GM18520 (cell line): ENCODE measurements around the gene PCSK2.

Source experiments
- ATAC-seq: cut with Tn5 transposase; IDR thresholded peaks from one replicate; pipeline ENCODE4 v1.9.1; 2021; ENCODE audit not compliant: unreplicated experiment

The PCSK2 gene

GRCh38 chr20:17391127-17391771 is 164.4 kb downstream of the PCSK2 start:
- no peak for ATAC-seq

- no peak for ATAC-seq
Observed at GRCh38 chr20:17394411-17394810, 167.6 kb downstream of the PCSK2 start.

GRCh38 chr20:17395729-17396128 is 168.9 kb downstream of the PCSK2 start:
- ATAC-seq = no peak

DNA sequence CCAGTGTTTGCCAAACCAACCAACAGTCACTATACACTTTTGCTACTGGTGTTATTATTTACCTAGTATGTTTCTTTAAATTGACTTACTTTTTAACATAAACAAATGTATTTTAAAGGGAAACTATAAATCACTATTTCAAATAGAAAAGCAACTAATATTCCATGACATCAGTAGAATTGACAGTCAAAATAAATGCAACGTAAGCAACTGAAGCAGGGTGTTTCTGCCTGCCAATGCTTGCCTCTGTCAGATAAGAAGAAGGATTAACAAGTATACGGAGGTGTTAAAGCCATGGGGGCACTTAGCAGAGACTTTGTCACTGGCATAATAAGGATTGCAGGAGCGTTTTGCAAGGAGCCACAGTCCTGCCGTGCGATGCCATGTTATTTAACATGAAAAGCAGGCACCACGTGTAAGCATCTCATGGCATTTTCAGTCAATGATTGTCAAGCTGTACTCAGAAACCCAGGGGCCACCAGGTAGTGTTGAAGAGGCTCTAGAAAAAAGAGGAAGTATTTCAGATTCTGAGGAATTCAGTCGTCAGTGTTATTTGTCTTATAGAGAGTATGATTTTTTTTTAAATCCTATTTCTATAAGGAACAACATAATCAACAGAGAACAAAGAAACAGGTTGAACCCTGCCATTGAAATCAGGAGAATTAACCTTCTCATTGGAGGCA is 172.6 kb downstream of the PCSK2 start:
- ATAC-seq = no peak

DNA sequence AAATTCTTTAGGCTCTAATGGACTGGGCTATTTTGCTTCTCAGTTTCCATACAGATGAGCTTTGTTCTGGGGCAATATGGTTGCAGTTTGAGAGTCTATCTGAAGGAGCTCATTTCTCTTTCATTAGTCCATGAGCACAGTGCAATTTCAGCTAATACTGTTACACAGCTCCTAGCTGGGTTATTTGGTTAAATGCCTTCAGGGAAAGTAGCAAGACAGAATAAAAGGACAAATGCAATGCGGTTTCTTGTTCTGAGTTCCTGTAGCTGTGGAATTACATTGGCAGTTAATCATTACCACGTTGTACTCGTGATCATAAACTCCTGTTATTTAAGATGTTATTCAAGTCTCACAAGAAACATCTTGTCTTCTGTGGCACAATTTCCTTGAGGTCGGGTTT is 176.6 kb downstream of the PCSK2 start:
- no peak for ATAC-seq

GRCh38 chr20:17406051-17406590 is 179.3 kb downstream of the PCSK2 start:
- no peak for ATAC-seq

DNA sequence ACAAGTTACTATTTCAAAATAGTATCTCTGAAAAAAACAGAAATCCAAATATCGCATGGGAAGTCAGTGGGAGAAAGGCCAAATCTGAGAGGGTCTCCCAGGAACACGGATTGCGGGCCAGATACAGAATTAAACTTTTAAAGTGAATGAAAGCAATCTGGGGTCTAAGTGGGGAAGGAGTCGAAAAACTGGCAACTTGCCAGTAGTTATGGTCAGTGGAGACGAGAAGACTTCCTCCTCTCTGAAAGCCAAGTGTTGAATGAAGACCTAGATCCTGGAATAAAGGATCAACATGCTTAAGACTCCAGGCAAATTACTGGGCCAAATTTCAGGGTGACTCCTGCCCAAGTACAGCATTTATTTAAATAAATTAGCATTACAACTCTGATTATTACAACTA is 180.7 kb downstream of the PCSK2 start:
- no peak for ATAC-seq

DNA sequence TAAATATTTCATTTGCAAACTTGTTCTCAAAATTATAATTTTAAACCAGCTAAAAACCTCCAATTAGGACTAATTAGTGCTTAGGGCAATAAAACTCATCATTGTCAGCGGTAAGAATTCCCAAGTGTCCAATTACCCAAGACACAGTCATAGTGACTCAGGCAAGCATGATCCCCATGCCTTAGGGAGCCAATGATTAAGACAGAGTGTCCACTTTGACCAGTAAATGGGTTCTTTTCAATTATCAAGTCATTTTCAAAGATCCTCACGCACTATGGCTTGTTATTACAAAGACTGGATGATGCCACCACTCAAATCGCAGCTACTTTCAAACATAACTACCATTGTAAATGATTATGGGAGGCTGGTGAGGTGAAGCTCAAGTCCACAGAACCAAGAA is 190.4 kb downstream of the PCSK2 start:
- no peak for ATAC-seq

DNA sequence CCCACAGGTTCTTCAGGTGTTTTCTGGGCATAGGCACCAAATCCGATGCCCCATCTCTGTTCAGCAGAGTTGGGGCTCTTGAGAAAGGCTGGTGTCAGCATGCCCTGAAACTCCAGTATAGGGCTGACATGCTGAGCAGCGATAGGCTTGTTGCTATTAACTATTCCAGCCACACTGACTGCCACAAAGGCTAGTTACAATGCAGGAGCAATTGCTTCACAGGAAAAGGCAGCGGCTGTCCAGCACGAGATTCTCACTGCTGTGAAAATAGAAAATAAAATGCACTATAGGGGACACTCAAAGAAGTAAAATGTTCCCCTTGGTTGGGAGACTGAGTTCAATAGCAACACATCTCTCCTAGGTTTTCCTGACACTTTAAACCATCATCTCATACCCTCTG is 191.9 kb downstream of the PCSK2 start:
- ATAC-seq = no peak

GRCh38 chr20:17419479-17420041 is 192.7 kb downstream of the PCSK2 start:
- no peak for ATAC-seq

DNA sequence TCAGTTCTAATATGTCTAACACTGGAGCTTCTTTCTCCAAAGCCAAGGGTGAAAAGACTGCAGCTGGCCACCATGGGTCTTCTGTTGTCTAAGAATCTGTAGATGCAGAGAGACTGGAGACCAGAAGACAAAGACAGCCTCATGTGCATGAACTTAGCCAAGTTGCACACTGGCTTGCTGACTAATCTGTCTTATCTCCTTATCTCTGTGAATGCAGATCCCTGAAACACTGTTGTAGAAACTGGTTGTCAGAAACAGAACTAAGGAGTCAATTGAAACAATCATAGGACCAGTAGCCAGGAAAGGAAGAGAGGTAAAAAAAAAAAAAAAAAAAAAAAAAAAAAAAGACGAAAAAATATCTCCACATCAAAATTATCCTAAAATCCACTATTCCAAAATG is 194.7 kb downstream of the PCSK2 start:
- ATAC-seq = no peak

GRCh38 chr20:17423782-17424181 is 196.9 kb downstream of the PCSK2 start:
- ATAC-seq = no peak

DNA sequence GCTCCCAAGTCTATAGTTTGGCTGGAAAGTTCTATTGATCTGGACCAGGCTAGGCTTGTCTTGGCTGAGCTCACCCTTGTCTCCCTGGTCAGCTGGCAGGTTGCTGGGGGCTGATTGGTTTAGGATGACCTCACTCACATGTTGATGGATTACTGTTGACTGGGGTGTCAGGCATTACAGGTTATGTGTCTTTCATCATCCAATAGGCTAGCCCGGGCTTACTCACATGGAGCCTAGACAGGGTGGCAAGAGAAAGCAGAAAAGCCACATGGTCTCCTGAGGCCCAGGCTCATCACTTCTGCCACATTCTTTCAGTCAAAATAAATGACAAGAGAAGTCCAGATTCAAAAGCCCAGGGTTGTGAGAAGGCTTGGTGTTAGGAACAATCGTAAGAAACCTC is 200.8 kb downstream of the PCSK2 start:
- no peak for ATAC-seq

DNA sequence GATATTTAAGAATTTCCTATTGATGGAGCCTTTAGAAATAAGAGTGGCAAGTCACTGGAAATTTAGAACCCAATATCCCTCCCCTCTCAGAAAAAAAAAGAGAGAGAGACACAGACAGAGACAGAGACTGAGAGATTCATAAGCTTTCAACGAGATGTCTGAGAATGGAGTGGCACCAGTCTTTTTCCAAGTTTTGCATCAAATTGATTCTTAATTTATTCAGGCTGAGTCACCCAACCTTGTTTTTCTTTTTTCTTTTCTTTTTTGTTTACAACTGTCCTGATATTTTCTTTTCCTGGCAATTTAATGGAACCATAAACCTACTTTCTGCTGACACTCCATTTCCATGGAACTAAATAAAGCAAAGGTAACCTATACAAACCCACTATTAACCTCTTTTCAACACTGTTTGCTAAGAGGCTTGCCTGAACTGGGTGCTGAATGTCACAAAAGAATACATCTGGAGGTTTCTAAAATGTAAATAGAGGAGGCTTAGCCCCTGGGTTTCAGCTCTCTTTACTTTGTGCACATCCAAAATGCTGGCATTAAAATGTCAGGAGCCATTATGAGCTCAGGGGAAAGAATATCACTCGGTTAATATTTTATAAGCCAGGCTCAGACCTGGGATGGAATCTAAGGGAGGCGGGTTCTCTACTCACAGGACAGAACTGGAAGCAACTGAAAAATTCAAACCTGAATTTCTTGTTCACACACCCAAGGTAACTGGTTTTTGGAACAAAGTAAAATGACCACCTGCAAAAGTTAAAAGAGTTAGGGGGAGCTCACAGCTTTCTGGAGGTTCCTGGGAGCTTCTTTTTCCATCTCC is 203.5 kb downstream of the PCSK2 start:
- no peak for ATAC-seq

DNA sequence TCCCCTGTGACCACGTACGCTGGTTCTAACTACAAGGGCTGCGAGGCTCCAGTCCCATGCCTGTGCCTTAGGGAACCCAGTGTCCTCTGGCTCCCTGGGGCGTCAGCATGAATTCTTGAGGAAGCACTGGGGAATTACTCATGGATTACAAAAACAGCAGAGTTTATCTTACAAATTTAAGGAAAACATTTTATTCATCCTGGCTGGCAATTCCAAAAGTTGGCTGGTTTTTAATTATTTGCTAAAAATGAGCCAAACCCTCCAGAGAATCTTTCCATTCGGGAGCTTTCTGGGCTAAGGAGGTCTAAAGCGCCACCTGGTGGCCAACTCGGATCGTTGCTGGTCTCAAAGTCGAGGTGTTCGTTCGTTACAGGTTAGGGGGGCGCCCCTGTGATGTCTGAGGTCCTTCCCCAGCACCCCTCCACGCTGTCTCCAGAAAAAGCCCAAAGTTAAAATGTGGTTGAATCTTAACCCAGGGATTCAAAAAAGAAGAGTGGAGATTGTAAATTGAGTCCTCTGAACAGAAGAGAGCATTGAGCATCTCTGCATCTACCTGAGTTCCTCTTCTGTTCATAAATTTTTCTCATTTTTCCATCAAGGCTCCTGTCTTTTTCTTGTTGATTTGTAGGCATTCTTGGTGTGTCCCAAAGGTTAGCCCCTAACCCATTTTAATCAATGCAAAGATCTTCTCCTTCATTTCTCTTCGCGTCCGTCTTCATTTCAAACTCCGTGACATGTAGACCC is 205.0 kb downstream of the PCSK2 start:
- ATAC-seq = no peak

GRCh38 chr20:17436664-17437063 is 209.8 kb downstream of the PCSK2 start:
- ATAC-seq = no peak

GRCh38 chr20:17437251-17437650 is 210.4 kb downstream of the PCSK2 start:
- no peak for ATAC-seq

GRCh38 chr20:17438436-17439039 is 211.7 kb downstream of the PCSK2 start:
- no peak for ATAC-seq

DNA sequence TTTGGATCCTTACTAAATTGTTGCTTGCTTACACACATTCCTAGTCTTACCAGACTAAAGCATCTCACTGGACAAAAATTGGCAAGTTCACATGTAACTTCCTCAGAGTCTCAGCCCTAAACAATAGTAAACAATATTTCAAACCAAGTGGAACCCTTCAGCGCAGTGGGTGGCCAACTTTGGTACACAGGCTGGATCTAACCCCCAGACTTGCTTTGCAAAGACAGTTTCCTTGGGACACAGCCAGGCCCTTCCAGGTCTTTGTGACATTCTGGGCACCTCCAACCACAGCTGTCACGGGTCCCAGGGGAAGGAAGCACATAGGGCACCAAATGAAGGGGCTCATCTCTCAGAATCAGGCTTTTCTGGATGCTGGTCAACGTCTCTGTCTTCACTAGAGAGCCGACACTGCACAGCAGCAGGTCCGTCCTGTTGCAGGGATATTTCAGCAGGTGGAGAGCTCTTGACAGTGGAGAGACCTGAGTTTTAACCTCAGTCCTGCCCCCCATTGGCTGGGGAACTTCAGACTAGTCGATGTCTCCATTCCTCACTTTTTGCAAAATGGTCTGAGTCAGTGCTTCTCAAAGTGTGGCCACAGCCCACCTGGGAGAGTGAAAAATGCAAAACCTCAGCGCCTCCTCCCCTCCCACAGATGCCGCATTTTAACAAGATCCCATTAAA is 212.9 kb downstream of the PCSK2 start:
- ATAC-seq = no peak

- ATAC-seq = no peak
Observed at GRCh38 chr20:17441745-17442144, 214.9 kb downstream of the PCSK2 start.
